MM.1S (cell line): ENCODE measurements around the gene RIC1.

Source experiments
- EZH2 ChIP-seq: fragments of 300-600 bp; sonication (generic); optimal IDR thresholded peaks from 2 replicates; pipeline ENCODE3; 2017; ENCODE audit warnings: low read depth, mild to moderate bottlenecking, antibody characterized with exemption, low read length, mixed read lengths
- EZH2phosphoT487 ChIP-seq: fragments of 300-600 bp; sonication (generic); IDR thresholded peaks from 2 replicates; pipeline ENCODE4 v1.6.1; 2018; ENCODE audit warnings: antibody characterized with exemption, low read length
- TF ChIP-seq, protein P1 (sequence below): fragments of 300-600 bp; sonication (generic); IDR thresholded peaks from 2 replicates; pipeline ENCODE4 v1.5.1; 2016; ENCODE audit warnings: antibody characterized with exemption, low read length, mixed read lengths

GRCh38 chr9:5695860-5696259, 67.0 kb downstream of the RIC1 start:
- no peak for TF ChIP-seq EZH2
- TF ChIP-seq, protein P1, sequence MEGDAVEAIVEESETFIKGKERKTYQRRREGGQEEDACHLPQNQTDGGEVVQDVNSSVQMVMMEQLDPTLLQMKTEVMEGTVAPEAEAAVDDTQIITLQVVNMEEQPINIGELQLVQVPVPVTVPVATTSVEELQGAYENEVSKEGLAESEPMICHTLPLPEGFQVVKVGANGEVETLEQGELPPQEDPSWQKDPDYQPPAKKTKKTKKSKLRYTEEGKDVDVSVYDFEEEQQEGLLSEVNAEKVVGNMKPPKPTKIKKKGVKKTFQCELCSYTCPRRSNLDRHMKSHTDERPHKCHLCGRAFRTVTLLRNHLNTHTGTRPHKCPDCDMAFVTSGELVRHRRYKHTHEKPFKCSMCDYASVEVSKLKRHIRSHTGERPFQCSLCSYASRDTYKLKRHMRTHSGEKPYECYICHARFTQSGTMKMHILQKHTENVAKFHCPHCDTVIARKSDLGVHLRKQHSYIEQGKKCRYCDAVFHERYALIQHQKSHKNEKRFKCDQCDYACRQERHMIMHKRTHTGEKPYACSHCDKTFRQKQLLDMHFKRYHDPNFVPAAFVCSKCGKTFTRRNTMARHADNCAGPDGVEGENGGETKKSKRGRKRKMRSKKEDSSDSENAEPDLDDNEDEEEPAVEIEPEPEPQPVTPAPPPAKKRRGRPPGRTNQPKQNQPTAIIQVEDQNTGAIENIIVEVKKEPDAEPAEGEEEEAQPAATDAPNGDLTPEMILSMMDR, result no peak
- TF ChIP-seq EZH2phosphoT487, result no peak
